Activated CD8-positive, alpha-beta memory T cell treated with anti-CD3 and anti-CD28 coated beads for 24 hours (primary cell): Measurements from ENCODE around the gene EIF4G3.

Experiments used
- DNase-seq: peaks from one replicate; pipeline ENCODE4 v3.0.0-alpha.2; 2020

Gene EIF4G3

GRCh38 chr1:21022279-21023040 is 154.2 kb downstream of the EIF4G3 start:
- DNase-seq = no peak

- no peak for DNase-seq
Observed at GRCh38 chr1:21021311-21021710, 155.4 kb downstream of the EIF4G3 start.

DNA sequence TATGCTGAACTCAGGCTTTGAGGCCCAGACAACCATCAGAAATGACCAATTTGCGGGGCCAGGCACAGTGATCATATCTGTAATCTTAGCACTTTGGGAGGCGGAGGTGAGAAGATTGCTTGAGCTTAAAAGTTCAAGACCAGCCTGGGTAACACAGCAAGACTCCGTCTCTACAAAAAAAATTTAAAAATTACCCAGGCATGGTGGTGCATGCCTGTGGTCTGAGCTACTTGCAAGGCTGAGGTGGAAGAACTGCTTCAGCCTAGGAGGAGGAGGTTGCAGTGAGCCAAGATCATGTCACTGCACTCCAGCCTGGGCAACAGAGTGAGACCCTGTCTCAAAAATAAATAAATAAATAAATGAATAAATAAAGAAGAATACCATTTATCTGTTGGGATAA is 156.5 kb downstream of the EIF4G3 start:
- DNase-seq = no peak

GRCh38 chr1:21018673-21019072 is 158.0 kb downstream of the EIF4G3 start:
- DNase-seq = no peak

GRCh38 chr1:21013510-21013909 is 163.2 kb downstream of the EIF4G3 start:
- DNase-seq = no peak

GRCh38 chr1:21012937-21013336 is 163.8 kb downstream of the EIF4G3 start:
- DNase-seq = no peak

- DNase-seq = no peak
Observed at GRCh38 chr1:21007876-21008275, 168.8 kb downstream of the EIF4G3 start.

GRCh38 chr1:21005466-21006239 is 171.0 kb downstream of the EIF4G3 start:
- no peak for DNase-seq

DNA sequence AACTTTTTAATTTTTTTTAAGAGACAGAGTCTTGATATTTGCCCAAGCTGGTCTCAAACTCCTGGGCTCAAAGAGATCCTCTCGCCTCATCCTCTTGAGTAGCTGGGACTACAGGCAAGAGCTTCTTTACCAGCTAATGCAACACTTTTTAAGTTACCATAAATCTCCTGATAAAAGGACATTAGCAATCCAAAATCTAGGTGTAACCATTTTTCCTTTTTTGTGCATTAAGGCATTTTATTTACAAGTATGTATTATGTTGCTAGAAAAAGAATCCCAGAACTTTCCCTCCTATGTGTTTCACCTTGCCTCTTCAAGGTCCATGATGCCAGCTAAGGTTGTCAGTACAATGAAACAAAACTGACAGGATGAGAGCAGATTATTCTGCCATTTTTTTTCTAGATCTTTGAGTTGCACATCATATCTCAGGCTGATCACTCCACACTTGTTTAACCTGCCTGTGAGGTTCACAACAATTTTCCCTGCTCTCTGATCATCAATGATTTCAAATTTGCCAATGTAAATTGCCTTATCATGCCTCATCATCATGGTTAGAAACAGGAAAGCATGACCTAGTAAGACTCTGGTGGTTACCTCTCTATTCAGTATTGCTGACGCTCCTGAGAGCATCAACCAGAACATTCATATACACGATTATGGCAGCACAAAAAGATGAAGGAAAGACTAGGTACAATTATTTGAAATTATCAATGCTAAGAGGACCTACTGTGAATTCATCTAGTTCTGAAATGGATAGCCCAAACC is 173.2 kb downstream of the EIF4G3 start:
- DNase-seq = no peak

- DNase-seq = no peak
Observed at GRCh38 chr1:21001042-21001441, 175.7 kb downstream of the EIF4G3 start.

DNA sequence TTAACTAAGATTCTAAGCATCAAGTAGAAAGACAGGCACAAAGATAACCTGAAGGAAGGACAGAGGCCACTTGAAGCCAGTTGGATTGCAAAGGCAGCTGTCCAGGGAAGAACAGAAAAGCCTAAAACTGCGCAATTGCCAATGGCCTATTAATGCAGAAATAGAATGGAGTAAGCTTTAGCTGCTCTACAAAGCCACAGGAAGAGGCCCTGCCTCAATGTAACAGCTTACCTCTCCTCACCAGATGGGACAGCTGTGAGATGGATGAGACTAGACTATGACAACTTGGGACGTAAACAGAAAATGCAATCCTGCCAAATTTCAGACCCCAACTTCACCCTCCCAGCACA is 176.5 kb downstream of the EIF4G3 start:
- DNase-seq = no peak

GRCh38 chr1:20999525-21000244 is 177.0 kb downstream of the EIF4G3 start:
- DNase-seq = no peak

- DNase-seq = no peak
Observed at GRCh38 chr1:20998826-20999225, 177.9 kb downstream of the EIF4G3 start.

DNA sequence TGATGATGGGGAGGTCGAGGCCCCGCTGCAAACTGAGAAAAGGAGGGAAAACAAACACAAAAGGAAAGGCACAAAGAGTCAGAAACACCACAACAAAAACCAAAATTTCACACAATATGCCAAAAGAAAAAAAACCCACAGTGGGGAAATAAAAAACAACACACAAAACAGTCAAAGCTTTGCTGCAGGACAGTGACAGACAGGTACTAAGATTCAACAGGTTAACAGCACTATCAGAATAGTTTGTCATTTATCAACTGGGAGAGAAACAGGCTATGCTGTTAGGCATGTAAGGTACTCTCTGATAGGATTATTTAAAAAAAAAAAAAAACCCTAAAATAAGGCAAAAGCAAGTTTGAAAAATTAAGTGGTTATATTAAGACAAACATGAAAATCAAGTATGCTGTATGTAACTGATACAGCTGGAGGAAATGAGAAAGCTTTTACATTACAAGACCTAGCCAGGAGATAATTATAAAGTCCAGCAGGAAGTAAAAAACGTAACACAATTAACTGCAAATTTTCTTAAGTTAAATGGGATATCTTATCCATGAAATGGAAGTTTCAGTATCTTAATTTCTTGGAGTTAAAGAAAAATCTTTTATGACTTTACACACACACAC is 179.0 kb downstream of the EIF4G3 start:
- DNase-seq = no peak

- no peak for DNase-seq
Observed at GRCh38 chr1:20996554-20996953, 180.1 kb downstream of the EIF4G3 start.

DNA sequence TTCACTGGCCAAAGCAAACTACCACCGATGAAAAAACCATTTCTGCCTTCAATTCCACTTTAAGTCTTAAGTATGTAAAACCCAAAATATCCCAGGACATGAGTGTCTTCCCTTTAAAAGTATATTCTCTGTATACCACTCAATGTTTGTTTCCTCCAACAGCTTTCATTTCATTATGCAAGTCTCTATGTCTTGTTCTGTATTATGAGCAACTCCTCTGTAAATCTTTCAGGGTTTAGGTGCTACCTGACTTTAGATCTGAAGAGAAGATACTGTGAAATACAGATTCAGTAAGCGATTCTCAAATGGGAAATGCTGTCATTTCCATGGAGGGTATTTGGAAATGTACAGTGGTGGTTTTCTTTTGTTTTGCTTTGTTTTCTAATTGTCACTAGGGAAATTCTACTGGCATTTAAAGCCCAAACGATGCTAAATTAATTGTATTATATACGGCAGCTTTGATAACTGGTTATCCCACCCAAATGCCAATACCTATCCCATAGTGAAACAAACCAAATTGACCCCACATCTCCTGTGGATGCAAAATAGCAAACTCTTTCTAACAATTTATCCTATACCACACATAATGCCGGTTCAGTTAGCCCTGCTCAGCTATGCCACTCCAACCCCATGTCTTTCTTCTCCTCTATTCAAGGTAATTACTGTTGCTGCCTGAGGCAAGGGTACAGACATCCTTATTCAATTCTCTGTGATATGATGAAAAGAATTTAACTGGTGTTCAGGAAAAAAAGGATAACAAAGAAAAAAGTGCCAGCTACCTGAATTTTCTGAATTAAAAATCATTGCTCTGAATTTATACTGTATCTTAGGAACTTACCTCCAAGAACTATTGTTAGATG is 182.8 kb downstream of the EIF4G3 start:
- no peak for DNase-seq

GRCh38 chr1:20992322-20993056 is 184.2 kb downstream of the EIF4G3 start:
- no peak for DNase-seq

GRCh38 chr1:20988943-20989342 is 187.8 kb downstream of the EIF4G3 start:
- no peak for DNase-seq

- no peak for DNase-seq
Observed at GRCh38 chr1:20987831-20988825, 188.6 kb downstream of the EIF4G3 start.
